Measurements from ENCODE around the gene ACOT11.
"Not testable (repeated sequence)": the region's sequence is repeated elsewhere in the genome, so short reads cannot be mapped to it uniquely, and the experiment has no call there.

Gene ACOT11

DNA sequence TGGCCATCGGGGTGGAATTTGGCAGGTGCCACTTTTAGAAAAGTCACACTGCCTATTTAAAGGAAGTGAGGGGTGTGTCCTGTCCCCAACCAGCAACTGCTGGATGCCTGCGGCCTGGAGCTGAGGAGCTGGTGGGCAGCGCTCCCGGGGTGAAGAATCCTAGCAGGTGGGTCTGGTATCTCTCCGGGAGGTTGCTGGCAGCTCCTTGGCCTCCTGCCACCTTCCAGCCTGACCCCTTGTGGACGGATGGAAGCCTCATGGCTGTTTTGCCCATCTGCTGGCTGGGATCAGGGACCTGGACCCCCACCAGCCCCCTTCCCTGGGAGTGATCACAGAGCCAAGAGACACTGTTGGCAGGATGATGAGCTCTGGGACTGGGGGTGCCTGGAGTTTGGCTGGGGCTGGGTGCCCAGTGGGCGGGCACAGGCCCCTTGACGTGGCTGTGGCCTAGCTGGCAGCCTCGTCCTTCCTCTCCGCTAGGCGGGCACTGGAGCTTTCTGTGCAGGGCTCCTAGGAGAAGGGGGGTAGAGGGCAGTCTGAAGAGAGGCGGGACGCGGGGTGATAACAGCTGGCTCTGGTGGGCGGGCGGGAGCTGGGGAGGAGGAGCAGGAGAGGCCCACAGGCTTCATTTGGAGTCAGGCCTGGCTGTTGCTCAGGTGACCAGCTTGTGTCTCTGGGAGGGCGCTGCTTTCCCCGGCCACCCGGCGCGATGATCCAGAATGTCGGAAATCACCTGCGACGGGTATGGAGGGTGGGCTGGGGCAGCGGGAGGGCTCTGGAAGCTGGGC, at the start of gene ACOT11:
Gene ACOT11 (plus strand): TSS at position 628 of the 788 bp plus-strand sequence. CDS start 82 bp downstream, at position 710.
- no peak for DNase-seq (ENCODE audit: low read depth in 2 of 2)

DNA sequence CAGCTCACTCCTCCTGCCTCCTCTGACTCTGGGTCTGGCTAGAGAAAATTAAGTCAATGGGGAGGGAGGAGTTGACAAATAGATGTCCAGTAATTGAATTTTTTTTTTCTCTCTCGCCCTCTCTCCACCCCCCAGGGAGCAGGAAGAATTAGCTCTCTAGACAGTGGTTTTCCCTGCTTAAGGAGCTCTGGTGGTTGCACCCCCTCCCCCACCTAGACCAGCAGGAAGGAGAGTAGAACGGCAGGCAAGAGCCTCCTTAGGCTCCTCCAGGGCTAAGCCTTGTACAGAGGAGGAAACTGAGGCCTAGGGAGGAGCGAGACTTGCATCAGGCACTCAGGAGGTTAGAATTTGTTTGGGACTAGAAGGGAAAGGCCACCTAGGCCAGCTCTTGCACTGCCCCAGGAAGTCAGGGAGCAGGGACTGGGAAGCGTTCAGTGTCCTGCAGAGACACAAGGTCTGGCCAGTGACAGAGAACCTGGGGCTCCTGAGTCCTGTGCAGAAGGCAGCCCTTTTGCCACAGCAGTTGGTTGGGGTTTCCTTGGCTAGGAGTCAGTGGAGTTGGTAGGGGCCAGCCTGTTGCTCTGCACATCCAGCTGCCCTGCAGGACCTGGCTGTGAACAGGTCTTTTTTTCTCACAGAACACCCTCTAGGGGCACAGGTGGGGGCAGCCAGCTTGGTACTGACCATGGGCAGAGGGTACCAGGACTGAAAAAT, 49.5 kb upstream of the ACOT11 start:
- DNase-seq (ENCODE audit: low read depth in 2 of 2), result no peak

DNA sequence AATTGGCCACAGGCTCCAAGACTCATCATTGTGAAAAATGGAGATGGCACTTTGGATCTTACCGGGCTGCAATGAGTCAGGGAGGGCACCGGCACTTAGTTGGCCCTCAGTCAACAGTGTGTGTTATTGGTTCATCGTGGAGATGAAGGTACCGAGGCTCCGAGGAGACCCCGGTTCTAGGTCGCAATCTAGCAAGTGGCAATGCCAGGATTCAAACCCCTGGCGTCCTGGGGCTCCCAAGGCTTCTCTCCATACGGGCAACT, 49.0 kb upstream of the ACOT11 start:
- no peak for DNase-seq (ENCODE audit: low read depth in 2 of 2)

DNA sequence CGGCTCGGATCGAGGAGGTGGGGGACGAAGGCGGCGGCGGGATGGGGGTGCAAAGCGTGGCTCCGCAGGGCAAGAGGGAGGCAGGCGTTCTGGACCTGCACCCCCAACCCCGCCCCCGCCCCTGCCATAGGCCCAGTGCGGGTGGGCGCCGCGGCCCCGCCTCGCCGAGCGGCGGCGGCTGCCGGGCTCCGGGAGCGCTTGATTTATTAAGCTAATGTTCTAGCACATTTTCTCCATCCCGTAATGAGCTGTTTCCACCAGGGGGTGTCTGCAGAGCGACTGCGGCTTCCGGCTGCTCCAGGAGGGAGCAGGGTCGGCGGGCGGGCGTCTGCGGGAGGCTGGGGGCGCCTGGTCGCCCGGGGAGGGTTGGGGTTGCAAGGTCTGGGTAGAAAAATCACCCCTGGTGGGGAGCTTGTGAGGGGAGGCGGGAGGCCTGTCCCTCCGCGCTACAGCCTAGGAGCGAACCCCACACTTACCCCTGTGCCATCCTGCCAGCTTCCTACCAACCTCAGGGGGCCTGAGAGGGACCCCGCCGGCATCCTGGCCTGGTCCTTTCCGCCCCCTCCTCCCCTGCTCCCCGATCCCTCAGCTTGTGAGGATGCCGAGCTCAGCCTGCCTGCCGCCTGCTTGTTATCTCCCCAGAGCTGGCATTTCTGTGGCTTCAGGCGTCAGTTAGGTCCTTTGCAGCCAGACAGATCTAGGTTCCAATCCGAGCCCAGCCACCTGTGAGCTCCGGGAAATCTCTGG, 48.5 kb upstream of the ACOT11 start:
- no peak for DNase-seq (ENCODE audit: low read depth in 2 of 2)

DNA sequence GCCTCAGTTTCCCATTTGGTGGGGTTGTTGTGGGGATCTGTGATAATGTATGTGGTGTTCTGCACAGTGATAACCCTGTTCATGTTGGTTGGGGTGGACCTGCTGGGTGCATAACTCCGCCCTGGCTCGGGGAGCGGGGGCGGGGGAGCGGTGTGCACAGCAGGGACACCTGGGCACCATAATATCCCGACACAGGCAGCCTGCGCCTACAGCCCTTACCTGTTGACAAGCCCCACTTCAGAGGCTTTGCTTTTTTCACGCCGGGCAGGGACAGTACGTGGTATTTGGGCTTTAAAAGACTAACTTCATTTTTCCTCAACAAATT, 48.0 kb upstream of the ACOT11 start:
- DNase-seq (ENCODE audit: low read depth in 2 of 2), result no peak

DNA sequence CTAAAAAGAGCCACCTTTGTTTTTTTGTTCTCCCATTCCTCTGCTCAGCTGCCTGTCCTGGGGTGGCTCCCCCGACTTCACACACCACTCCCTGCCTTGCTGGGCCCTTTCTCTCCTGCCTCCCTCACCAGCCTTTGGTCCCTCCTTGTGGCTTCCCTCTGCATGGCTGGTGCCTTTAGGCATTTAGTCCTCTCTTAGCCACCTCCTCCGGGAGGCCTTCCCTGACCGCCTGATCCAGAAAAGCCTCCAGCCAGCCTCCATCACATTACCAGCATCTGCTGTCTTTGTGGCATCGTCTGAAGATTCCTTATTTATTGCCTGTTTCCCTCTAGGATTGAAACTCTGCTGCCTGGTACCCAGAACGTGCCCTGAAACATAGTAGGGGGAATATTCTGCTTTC, 46.2 kb upstream of the ACOT11 start:
- DNase-seq (ENCODE audit: low read depth in 2 of 2), result no peak

DNA sequence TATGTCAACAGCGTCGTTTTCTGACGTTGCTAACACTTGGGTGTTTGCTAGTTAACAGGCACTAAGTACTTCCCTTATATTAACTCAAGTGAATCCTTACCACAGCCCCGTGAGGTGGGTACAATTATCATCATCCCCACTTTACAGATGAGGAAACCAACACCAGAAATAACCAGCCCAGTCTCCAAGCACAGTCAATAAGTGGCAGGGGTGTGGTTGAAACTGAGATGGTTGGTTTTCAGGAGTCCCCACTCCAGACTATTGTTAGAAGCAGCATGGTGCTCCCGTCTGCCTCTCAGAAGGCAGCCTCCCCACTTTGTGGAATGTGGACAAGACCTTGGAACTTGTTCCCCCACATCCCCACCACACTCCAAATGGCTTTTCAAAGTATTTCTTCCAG, 45.7 kb upstream of the ACOT11 start:
- no peak for DNase-seq (ENCODE audit: low read depth in 2 of 2)

DNA sequence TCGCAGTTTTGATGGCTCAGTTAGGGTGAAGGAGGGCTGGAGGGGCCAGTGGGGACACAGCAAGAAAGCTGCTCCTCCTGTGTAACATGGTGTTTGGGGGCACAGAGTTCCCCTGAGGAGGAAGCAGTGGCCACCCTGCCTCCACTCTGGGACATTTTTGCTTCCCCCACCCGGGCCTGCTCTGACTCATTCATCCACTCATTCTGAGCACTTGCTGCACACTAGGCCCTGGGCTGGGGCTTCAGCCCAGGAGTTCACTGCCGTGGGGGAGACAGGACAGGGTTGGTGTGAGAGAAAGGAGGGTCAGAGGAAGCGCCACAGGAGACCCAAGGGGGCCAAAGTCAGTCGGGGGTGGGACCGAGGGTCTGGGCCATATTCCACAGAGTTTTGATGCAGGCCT, 41.4 kb upstream of the ACOT11 start:
- DNase-seq (ENCODE audit: low read depth in 2 of 2), result no peak

DNA sequence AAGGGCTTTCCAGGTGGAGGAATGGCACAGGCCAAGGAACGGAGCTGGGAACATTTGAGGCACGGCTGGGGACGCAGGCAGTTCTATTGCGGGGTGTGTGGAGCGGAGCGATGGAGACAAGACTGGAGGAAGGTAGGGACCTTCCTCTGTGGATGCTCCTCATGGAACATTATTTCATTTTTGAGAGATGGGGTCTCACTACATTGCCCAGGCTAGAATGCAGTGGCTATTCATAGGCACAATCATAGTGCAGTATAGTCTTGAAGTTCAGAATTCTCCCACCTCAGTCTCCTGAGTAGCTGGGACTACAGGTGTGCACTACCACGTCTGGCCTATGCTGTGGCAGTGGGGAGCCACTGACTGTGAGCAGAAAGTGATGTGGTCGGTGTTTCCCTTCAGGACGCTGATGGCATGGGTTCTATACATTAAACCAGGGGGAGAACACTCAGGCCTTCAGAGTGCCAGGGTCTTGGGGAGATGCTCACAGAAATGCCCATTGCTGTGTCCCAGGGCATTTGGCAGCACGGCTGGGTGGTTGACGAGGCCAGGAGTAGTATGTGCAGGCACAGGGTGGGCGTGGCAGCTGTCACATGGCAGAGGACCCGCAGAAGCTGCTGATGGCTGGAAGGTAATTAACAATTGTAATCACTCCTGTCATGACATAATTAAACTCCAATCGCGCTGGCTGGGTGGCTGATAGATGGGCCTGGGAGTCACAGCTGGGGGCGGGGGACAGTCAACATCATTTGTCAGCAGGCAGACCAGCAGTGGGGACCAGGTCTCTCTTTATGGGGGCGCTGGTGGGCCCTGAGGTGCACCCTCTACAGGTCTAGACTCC, 40.8 kb upstream of the ACOT11 start:
- DNase-seq (ENCODE audit: low read depth in 2 of 2), result no peak

DNA sequence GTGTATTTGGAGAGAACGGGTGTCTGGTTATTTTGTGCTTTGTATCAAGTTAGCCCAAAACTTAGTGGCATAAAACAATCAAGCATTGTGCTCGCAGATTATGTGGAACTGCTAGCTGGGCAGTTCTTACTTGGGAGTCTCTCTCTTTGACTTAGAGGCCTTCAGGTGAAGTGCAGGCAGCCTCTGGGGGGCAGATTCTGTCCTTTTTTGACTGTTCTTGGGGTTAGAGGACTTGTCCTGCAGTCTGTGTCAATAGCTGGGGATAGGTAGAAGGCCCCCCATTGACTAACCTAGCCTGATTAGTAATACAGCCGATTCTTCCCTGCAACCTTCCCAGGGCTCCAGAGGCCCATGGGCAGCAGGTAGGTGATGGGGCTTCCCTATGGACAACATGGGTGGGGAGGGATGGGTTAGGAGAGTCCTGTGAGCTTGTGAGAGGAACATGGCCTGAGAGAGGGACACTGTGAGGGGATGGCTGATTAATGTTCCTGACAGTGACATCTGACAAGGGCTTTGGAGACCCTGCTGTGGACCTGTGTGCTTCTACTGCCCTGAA, 37.2 kb upstream of the ACOT11 start:
- DNase-seq (ENCODE audit: low read depth in 2 of 2), result no peak

DNA sequence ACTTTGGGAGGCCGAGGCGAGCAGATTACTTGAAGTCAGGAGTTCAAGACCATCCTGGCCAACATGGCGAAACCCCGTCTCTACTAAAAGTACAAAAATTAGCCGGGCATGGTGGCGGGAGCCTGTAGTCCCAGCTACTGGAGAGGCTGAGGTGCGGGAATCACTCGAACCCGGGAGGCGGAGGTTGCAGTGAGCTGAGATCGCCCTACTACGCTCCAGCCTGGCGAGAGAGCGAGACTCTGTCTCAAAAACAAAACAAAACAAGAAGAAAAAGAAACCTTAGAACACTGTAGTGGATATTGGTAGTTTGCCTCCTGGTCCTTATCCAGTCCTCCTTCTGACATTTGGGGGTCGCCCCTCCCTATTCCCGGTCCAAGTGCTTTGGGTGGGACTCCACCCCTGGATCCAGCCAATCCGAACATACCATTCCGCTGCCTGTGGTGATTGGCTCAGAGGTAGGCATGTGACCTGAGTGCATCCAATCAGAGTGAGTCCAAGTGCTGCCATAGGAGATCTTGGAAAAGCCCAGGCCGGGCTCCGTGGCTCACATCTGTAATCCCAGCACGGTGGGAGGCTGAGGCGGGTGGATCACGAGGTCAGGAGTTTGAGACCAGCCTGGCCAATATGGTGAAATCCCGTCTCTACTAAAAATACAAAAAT, 34.0 kb upstream of the ACOT11 start:
- DNase-seq (ENCODE audit: low read depth in 2 of 2), result not testable (repeated sequence)

DNA sequence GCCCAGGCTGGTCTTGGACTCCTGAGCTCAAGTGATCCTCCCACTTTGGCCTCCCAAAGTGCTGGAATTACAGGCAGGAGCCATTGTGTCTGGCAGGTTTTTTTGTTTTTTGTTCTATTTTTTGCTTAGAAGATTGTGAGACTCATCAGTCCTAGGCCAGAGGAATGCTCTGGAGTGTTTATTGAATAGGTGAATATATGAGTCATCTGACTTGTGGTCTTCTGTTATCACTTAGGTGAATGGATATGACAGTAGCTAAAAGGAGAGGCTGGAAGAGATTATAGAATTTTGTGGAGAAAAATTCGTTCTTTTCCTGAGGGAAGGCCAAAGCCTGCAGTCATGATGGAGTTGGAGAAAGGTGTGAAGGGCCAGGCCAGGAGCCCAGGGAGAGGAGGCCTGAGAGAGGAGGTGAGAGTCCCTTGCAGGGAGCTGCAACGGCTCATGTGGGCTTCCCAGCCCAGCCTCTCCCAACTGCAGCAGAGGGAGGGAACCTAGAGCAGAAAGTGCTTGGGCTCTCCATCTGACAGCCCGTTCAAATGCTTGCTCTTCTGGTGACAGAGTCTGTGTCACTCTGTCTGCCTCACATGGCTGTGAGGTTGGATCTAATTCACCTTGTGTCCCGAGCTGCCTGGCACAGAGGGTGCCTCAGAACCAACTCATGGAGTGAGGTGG, 31.6 kb upstream of the ACOT11 start:
- no peak for DNase-seq (ENCODE audit: low read depth in 2 of 2)

DNA sequence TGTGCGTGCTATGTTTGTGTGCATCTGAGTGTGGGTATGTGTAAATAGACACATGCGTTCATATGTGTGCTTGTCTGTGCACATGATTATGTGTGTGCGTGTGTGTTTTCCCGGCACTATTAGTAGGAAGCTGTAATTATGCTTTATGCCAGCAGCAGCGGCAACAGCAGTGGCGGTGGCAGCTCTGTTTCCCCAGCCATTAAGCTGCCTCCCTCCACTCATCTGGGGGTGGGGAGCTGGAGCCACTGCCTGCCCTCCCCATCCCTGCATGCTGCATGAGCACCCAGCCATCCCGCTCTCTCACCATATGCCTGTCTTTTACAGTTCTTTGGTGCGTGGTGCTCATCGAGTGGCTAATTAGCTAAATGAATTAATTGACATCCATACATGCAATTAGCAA, 30.5 kb upstream of the ACOT11 start:
- no peak for DNase-seq (ENCODE audit: low read depth in 2 of 2)

DNA sequence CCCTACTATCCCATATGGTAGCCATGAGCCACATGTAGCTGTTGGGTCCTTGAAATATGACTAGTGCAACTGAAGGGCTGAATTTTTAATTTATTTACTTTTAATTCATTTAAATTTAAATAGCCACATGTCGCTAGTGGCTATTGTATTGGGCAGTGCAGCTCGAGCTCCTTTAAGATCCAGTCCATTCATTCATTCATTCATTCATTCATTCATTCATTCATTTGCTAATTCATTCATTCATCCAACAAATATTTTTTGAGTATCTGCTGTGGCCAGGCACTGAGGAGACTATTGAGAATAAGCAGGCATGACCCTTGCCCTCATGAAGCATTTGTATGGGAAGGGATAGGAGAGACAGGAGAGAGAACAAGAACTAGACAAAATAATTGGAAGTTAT, 29.5 kb upstream of the ACOT11 start:
- no peak for DNase-seq (ENCODE audit: low read depth in 2 of 2)

DNA sequence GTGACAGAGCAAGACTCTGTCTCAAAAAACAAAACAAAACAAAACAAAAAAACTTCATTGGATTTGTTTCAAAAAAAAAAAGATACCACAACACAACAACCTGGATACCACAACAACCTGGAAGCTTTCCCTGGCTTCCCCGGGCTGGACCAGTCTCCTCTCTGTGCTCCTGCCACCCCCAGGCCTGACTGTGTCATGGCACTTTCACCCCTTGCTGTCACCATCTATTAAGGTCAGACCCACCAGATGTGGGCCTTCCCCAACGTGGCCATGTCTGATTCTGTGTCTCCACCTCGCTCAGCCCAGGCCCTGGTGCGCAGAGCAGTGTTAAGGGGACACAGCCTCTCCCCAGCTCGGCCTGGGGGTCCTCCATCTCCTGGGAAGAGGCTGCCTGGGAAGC, 28.3 kb upstream of the ACOT11 start:
- no peak for DNase-seq (ENCODE audit: low read depth in 2 of 2)

DNA sequence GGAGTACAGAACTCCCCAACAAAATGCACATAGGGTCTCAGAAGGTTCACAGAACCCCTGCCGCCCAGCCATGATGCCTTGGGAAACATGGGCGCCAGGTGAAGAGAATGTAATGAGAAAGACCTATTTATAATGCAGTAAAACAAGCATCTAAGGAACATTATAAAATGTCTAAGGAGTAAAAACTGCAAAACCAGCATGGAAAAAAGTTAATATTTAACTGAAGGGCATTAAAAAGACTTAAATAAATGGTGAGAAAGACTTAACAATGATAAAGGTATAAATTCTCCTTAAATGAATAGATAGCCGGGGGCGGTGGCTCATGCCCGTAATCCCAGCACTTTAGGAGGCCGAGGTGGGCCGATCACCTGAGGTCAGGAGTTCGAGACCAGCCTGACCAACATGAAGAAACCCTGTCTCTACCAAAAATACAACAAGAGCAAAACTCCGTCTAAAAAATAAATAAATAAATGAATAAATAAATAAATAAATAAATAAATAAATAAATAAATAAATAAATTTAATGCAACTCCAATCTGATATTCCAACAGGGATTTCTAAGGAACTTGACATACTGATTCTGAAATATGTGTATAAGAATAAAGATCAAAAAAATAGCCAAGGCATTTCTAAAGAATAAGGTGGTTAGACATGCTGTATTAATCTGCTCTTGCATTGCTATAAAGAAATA, 27.3 kb upstream of the ACOT11 start:
- no peak for DNase-seq (ENCODE audit: low read depth in 2 of 2)

DNA sequence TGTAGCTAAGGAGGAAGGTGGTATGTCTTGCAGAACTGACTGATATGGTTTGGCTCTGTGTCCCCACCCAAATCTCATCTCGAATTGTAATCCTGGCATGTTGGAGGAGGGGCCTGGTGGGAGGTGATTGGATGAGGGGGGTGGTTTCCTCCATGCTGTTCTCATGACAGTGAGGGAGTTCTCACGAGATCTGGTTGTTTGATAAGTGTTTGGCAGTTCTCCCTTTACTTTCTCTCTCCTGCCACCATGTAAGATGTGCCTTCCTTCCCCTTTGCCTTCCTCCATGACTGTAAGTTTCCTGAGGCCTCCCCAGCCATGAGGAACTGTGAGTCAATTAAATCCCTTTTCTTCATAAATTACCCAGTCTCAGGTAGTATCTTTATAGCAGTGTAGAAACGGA, 21.5 kb upstream of the ACOT11 start:
- DNase-seq (ENCODE audit: low read depth in 2 of 2), result not testable (repeated sequence)

DNA sequence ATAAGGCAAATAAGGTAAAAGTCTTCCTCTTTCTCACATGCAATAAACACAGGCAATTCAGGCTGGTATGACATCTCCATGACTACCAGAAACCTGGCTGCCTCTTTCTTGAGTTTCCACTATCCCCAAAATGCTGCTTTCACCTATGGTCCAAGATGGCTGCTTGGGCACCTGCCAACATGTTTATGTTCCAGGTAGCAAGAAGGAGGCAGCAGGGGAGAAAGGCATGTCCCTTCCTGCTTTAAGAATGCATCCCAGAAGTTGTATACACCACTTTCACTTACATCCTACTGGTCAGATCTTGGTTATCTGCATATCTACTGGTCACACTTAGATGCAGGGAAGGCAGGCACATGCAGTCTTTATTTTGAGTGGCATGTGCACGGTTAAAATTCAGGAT, 19.4 kb upstream of the ACOT11 start:
- no peak for DNase-seq (ENCODE audit: low read depth in 2 of 2)

DNA sequence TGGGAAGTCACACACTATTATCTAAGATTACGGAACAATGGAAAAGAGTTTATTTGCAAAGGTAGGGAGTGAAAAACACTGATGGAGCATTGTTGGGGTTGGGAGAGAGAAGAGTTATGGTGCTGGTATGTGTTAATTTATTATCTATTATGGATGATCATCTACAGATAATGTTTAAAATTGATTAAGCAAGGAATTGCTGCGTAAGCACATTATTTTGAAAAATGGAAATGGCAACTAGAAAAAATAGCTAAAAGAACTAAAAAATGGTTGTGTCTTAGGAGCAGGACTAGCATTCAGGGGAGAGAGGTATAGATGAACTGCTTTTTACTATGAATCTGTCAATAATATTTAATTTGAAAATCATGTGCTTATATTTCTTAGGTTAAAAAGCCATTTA, 16.0 kb upstream of the ACOT11 start:
- no peak for DNase-seq (ENCODE audit: low read depth in 2 of 2)

DNA sequence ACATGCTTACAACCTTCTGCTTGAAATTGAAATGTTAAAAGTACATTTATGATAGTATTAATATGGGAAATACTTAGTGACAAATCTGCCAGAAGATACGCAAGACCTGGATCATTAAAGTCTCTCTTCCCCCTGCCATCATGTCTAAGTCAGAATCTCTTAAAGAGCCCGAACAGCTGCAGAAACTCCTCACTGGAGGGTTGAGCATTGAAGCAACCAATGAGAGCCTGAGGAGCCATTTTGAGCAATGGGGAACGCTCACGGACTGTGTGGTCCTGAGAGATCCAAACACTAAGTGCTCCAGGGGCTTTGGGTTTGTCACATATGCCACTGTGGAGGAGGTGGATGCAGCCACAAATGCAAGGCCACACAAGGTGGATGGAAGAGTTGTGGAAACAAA, 11.4 kb upstream of the ACOT11 start:
- not testable (repeated sequence) for DNase-seq (ENCODE audit: low read depth in 2 of 2)
